ENCODE data around the gene AKR1C3. TPM values are rescaled to one million over a fixed set of nuclear protein-coding genes. Genes with fewer than 3 reads are reported as not detected.

The AKR1C3 gene
- 98.7 and 144 TPM in 2 replicates for total RNA-seq

DNA sequence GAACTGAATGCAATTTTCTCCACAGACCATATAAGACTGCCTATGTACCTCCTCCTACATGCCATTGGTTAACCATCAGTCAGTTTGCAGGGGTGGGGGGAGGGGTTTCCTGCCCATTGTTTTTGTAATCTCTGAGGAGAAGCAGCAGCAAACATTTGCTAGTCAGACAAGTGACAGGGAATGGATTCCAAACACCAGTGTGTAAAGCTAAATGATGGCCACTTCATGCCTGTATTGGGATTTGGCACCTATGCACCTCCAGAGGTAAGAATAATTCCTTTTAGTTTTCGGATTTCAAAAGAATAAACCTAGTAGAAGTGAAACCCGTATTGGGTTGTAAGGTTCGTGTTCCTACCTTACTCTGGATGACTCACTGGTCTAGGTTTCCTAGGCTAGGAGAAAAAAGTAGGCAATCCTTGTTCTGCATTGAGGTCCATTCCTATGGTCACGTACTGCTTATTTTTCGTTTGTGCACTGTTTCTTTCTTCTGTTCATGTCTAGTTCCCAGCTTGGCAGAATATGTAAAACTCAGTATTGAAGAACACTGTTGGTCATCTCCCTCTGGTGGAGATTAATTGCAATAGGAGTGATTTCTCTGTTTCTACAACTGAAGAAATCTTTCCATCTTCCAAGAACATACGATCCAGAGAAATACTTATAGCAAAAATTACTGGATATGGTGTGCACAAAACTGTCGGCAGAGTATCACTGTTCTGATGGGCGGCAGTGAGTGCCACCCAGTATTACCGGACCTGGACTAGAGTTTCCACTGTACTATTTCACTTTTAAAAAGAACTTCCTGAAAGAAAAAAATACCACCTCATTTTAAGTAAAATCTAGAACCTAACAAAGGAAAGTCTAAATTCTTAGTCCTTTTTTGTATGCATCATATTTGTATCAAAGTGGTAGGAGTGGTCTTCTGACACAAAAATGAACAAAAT, at the start of gene AKR1C3:
Gene AKR1C3, plus strand, starts transcription at position 150 of the 941 bp plus-strand sequence. Its CDS starts 31 bp downstream, at position 181.

Small RNAs within 50 kb of the gene (small RNA-seq; reads per million reads assigned to genes)
- not detected for gene RF00096

Other genes starting within 250 kb of the AKR1C3 start
- 1.1 and 7.2 TPM in 2 replicates for gene AKR1C1, start 131.0 kb upstream of the AKR1C3 start, total RNA-seq
- gene AKR1C2, start 90.6 kb upstream of the AKR1C3 start, total RNA-seq: 2.0 and 2.2 TPM in 2 replicates
- gene AKR1C8, start 90.7 kb downstream of the AKR1C3 start, total RNA-seq: not detected in 2 replicates
- not detected in 2 replicates for gene AKR1C4, start 102.4 kb downstream of the AKR1C3 start, total RNA-seq